Left renal cortex interstitium (tissue), 4 donors: ENCODE results near the gene TMEM222. TPM values are rescaled to one million over a fixed set of nuclear protein-coding genes. Genes with fewer than 3 reads are reported as not detected.
"Not testable (repeated sequence)": the region's sequence is repeated elsewhere in the genome, so short reads cannot be mapped to it uniquely, and the experiment has no call there.

Source experiments
- DNase-seq, 4 donors: peaks; one replicate each; pipeline ENCODE4 v3.0.0-alpha.2; 2013; ENCODE audit warnings: low read depth in 4 of 4, low spot score in 2 of 4, missing footprints in 1 of 4
- polyA plus RNA-seq, 4 donors: library from polyadenylated mRNA; unstranded; fragments of 120-200 nt; gene quantifications; one replicate each; pipeline ENCODE4 v1.2.1, GENCODE V29; 2013; ENCODE audit not compliant: insufficient read length in 4 of 4

TMEM222 gene, protein sequence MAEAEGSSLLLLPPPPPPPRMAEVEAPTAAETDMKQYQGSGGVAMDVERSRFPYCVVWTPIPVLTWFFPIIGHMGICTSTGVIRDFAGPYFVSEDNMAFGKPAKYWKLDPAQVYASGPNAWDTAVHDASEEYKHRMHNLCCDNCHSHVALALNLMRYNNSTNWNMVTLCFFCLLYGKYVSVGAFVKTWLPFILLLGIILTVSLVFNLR
- polyA plus RNA-seq, result 10 to 100 TPM; 38.1 to 48.5 (median 41.4) TPM

- DNase-seq, result peak in 3 of 4 donors; percentile 89 to 91 (median 89)
These were observed at the start of gene TMEM222 for GRCh38 chr1:27321813-27322568. TMEM222 (plus strand) TSS chr1:27322163; CDS start chr1:27322198, 35 bp downstream.

DNA sequence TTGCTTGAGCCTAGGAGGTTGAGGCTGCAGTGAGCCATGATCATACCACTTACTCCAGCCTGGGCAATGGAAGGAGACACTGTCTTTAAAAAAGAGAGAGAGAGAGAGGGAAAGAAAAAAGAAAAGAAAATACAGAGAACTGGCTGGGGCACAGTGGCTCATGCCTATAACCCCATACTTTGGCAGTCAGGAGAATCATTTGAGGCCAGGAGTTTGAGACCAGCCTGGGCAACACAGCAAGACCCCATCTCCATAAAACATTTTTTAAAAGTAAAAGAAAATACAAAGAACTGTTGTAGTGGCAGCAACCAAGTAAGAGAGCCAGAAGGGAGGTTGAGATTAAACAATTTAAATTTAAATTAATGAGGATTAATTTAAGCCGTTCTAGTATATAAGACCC, 47.8 kb upstream of the TMEM222 start:
- DNase-seq, result no peak

- no peak for DNase-seq
These were observed 46.3 kb upstream of the TMEM222 start for GRCh38 chr1:27275696-27276095.

DNA sequence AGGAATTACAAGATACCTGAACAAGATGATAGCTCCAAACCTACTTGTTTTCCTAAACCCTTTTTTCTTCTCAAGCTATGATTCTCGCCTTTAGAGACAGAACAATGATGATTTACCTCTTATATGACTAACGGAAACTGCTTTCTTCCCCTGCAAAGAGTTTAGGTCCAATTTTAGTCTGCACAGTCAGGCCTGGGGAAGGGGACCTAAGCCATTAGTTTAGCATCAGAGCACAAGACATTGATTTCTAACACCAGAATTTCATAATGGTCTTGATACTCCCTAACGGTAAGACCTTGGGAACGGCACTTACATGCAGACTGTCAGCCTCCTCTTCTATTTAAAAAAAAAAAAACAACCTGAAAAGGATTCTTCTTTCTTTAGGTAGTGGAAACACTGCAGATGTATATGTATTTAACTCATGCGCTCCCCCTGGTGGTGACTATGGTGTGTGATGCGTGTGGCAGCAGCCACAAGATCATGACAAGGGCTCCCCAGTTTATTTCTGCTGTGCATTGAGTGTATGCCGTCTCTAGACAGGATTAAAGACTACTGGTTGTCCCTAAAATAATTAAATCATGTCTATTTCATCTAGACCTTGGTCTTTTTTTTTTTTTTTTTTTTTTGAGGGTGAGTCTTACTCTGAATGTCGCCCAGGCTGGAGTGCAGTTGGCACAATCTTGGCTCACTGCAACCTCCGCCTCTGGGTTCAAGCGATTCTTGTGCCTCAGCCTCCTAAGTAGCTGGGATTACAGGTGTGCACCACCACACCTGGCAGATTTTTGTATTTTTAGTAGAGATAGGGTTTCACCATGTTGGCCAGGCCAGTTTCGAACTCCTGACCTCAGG, 37.3 kb upstream of the TMEM222 start:
- DNase-seq, result peak in 1 of 4 donors; percentile 69

GRCh38 chr1:27285274-27285660, 36.7 kb upstream of the TMEM222 start:
- no peak for DNase-seq

- not testable (repeated sequence) for DNase-seq
These were observed 36.1 kb upstream of the TMEM222 start for GRCh38 chr1:27285821-27286220.

GRCh38 chr1:27289125-27289524, 32.8 kb upstream of the TMEM222 start:
- DNase-seq, result not testable (repeated sequence)

GRCh38 chr1:27290581-27290980, 31.4 kb upstream of the TMEM222 start:
- DNase-seq, result no peak

DNA sequence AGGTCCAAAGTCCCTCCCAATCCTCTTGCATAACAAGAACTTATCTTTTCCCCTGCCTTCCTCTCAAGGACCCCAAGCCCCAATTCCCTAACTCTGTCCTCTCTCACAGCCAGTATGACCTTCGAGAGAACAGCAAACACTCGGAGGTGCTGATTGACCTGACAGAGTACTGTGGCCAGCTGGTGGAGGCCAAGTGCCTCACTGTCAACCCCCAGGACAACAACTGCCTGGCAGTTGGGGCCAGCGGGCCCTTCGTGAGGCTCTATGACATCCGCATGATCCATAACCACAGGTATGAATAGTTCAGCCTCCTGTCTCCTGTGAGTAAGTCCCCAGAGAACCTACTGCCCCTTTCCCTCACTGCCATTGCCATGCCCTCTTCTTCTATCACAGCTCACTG, 29.9 kb upstream of the TMEM222 start:
- DNase-seq, result no peak

DNA sequence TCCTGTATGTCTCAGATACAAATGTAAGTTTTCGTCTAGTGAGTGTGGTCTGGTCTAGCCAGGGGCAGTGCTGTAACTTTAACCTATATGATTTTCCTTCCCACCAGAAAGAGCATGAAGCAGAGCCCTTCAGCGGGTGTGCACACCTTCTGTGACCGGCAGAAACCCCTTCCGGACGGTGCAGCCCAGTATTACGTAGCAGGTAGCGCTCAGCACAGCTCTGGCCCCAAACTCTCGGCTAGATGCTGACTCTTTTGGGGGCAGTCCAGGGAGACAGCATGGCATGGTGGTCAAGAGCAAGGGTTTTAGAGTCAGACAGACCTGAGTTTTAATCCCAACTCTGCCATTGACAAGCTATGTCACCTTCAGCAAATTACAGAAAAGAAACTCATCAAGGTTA, 28.0 kb upstream of the TMEM222 start:
- no peak for DNase-seq

GRCh38 chr1:27296773-27297291, 25.1 kb upstream of the TMEM222 start:
- no peak for DNase-seq

GRCh38 chr1:27297903-27298302, 24.1 kb upstream of the TMEM222 start:
- DNase-seq, result no peak

- no peak for DNase-seq
These were observed 23.2 kb upstream of the TMEM222 start for GRCh38 chr1:27298632-27299384.

- DNase-seq, result no peak
These were observed 22.3 kb upstream of the TMEM222 start for GRCh38 chr1:27299385-27300271.

DNA sequence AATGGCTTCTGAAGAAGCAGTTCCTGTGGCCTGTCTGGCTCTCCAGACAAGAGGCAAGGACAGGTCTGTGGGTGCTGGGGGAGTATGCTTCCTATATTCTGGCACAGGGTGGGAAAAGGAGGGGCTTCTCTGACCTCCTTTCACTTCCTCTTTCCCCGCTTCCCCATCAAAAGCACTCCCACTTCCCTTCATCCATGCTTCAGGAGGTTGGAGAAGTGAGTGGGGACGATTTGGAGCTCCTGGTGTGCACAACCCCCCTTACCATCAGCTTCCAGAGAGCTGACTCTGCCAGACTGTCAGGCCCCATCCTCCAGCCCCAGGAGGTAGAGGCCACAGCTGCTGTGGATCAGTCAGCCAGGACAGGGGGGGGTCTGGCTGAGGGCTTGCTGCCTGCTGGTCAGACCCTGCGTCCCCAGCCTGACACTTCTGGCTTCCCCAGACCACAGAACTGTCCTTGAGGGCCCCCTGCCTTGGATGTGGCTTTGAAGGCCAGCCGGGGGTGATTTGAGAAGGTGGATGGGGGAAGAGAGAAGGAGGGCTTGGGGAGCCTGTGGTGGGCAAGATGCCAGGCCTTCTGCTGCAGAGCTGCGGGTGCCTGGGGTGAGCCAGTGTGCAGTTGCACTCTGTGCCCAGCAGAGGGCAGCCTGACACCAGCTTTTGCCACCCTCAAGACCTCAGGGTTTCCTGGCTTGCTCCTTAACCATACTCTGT, 21.5 kb upstream of the TMEM222 start:
- DNase-seq, result peak in 3 of 4 donors; percentile 81 to 88 (median 85)

GRCh38 chr1:27301052-27301422, 20.9 kb upstream of the TMEM222 start:
- no peak for DNase-seq

- no peak for DNase-seq
These were observed 20.3 kb upstream of the TMEM222 start for GRCh38 chr1:27301582-27302199.

DNA sequence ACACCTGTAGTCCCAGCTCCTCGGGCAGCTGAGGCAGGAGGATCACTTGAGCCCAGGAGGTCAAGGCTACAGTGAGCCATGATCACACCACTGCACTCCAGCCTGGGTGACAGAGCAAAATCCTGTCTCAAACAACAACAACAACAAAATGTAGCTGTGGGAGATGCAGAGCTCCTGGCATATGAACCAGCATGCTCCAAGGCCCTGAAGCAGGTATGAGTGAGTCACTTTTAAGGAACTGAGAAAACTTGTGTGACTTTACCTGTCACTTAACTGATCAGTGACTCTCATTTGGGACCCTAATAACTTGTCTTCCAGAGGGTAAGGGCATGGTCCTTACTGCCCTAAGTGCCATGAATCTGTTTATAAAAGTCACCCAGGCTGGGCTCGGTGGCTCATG, 19.4 kb upstream of the TMEM222 start:
- no peak for DNase-seq
